Measurements from ENCODE around the gene LRP2.

DNA sequence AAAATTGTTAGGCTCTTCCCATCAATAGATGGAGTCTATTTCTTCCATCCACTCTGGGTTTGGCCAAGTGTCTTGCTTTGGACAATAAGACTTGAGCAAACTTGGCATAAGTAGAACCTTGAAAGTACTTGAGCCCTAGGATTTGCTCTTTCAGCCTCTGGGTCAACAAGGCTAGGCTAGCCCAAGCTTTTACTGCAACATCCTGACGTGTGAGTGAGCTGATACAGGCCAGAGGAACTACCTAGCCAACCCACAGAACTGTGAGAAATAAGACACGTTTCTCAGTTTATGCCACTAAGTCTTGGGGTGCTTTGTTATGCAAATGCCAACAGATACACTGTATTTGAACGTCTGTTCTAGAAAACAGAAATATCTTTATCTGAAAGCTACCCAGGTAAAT lies 71.9 kb downstream of the LRP2 start:
- TF ChIP-seq, protein P1, sequence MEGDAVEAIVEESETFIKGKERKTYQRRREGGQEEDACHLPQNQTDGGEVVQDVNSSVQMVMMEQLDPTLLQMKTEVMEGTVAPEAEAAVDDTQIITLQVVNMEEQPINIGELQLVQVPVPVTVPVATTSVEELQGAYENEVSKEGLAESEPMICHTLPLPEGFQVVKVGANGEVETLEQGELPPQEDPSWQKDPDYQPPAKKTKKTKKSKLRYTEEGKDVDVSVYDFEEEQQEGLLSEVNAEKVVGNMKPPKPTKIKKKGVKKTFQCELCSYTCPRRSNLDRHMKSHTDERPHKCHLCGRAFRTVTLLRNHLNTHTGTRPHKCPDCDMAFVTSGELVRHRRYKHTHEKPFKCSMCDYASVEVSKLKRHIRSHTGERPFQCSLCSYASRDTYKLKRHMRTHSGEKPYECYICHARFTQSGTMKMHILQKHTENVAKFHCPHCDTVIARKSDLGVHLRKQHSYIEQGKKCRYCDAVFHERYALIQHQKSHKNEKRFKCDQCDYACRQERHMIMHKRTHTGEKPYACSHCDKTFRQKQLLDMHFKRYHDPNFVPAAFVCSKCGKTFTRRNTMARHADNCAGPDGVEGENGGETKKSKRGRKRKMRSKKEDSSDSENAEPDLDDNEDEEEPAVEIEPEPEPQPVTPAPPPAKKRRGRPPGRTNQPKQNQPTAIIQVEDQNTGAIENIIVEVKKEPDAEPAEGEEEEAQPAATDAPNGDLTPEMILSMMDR (IDR thresholded peaks at IDR 0.05; ENCODE audit: control extremely low read depth in 1 of 3, insufficient read depth in 1 of 3, low read depth in 1 of 3, low read length in 3 of 3), result no peak
- TF ChIP-seq JUND (IDR thresholded peaks at IDR 0.05; ENCODE audit: low read length) (no peak), CEBPB (IDR thresholded peaks at IDR 0.05; ENCODE audit: low read depth, low read length) (no peak), GTF2F1 (IDR thresholded peaks at IDR 0.05; ENCODE audit: borderline replicate concordance, low read depth, low read length) (no peak), JUN (IDR thresholded peaks at IDR 0.05; ENCODE audit: low read depth, low read length) (no peak), HDAC6 (IDR thresholded peaks at IDR 0.05; ENCODE audit: low read depth, low read length) (no peak), HDAC2 (IDR thresholded peaks at IDR 0.05; ENCODE audit: borderline replicate concordance in 1 of 2, low read depth in 2 of 2, low read length in 2 of 2) (no peak), POU5F1 (IDR thresholded peaks at IDR 0.05; ENCODE audit: low read depth, low read length) (no peak), KDM5A (IDR thresholded peaks at IDR 0.05; ENCODE audit: low read length) (no peak), SP2 (IDR thresholded peaks at IDR 0.05; ENCODE audit: low read length) (no peak), EGR1 (IDR thresholded peaks at IDR 0.05; ENCODE audit: borderline replicate concordance, low read depth, low read length) (no peak), POLR2AphosphoS5 (IDR thresholded peaks at IDR 0.05; ENCODE audit: low read depth, low read length) (no peak)
- TF ChIP-seq, protein P2, sequence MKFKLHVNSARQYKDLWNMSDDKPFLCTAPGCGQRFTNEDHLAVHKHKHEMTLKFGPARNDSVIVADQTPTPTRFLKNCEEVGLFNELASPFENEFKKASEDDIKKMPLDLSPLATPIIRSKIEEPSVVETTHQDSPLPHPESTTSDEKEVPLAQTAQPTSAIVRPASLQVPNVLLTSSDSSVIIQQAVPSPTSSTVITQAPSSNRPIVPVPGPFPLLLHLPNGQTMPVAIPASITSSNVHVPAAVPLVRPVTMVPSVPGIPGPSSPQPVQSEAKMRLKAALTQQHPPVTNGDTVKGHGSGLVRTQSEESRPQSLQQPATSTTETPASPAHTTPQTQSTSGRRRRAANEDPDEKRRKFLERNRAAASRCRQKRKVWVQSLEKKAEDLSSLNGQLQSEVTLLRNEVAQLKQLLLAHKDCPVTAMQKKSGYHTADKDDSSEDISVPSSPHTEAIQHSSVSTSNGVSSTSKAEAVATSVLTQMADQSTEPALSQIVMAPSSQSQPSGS (IDR thresholded peaks at IDR 0.05; ENCODE audit: low read length), result no peak

Measured in H1 (cell line).